NCI-H1436 (cell line): ENCODE results near the gene RDH8.
A peak's percentile ranks its signal among the peaks of the same experiment; 100 is the strongest.

ENCODE experiments used
- DNase-seq: peaks from one replicate; lab custom pipeline; 2025; lab: John Stamatoyannopoulos, UW

Gene RDH8

GRCh38 chr19:10013316-10013715 lies at the start of gene RDH8:
Gene RDH8 (plus strand): TSS chr19:10013483. CDS start chr19:10013498, 15 bp downstream.
- DNase-seq, result no peak

GRCh38 chr19:9966024-9966423 lies 47.3 kb upstream of the RDH8 start:
- DNase-seq, result no peak

GRCh38 chr19:9966448-9966847 lies 46.8 kb upstream of the RDH8 start:
- no peak for DNase-seq

- DNase-seq, result no peak
These were observed 46.0 kb upstream of the RDH8 start for GRCh38 chr19:9967326-9967725.

GRCh38 chr19:9968820-9969687 lies 44.2 kb upstream of the RDH8 start:
- DNase-seq, result no peak

- no peak for DNase-seq
These were observed 43.7 kb upstream of the RDH8 start for GRCh38 chr19:9969688-9969975.

GRCh38 chr19:9970481-9970880 lies 42.8 kb upstream of the RDH8 start:
- DNase-seq, result no peak

- DNase-seq, result no peak
These were observed 42.0 kb upstream of the RDH8 start for GRCh38 chr19:9971166-9971897.

- no peak for DNase-seq
These were observed 41.2 kb upstream of the RDH8 start for GRCh38 chr19:9972103-9972502.

GRCh38 chr19:9981406-9982260 lies 31.6 kb upstream of the RDH8 start:
- DNase-seq, result no peak

- DNase-seq, result no peak
These were observed 26.4 kb upstream of the RDH8 start for GRCh38 chr19:9986787-9987281.

GRCh38 chr19:9989504-9989903 lies 23.8 kb upstream of the RDH8 start:
- no peak for DNase-seq

GRCh38 chr19:9991425-9992191 lies 21.7 kb upstream of the RDH8 start:
- no peak for DNase-seq

- no peak for DNase-seq
These were observed 18.2 kb upstream of the RDH8 start for GRCh38 chr19:9995084-9995483.

GRCh38 chr19:9995999-9996398 lies 17.3 kb upstream of the RDH8 start:
- no peak for DNase-seq

- no peak for DNase-seq
These were observed 16.7 kb upstream of the RDH8 start for GRCh38 chr19:9996541-9996940.

- peak; percentile 59 for DNase-seq
These were observed 13.0 kb upstream of the RDH8 start for GRCh38 chr19:10000171-10000826.

- DNase-seq, result no peak
These were observed 11.4 kb upstream of the RDH8 start for GRCh38 chr19:10001899-10002298.

- no peak for DNase-seq
These were observed 10.0 kb upstream of the RDH8 start for GRCh38 chr19:10003271-10003670.

GRCh38 chr19:10004617-10005016 lies 8.7 kb upstream of the RDH8 start:
- no peak for DNase-seq
